Measurements from ENCODE around the gene NUDT22.
A peak's percentile ranks its signal among the peaks of the same experiment; 100 is the strongest.

DNA sequence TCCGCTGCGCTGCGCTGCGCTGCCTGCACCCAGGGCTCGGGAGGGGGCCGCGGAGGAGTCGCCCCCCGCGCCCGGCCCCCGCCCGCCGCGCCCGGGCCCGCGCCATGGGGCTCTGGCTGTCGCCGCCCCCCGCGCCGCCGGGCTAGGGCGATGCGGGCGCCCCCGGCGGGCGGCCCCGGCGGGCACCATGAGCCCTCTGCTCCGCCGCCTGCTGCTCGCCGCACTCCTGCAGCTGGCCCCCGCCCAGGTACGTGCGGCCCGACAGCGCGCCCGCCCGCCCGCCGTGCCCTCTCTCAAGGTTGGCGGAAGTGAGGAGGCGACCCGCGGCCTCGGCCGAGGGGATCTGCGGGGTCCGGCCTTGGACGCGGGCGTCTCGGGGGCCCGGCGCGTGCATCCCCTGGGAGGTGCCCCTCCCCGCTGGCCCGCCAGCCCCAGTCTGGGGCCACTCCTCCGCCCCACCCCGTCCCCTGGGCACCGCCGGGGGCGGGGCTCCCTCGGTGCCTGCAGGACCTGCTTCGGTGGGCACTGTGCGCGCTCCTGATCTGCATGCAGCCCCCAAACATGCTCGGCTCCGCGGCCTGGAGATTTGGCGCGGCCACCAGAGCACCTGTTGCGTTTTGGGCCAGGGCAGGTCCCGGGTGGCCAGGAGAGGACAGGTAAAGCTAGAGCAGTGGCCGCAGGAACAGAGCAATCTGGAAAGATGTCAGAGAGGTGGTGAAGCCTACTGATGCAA, 8.7 kb downstream of the NUDT22 start:
- TF ChIP-seq POLR2A (IDR thresholded peaks at IDR 0.05; ENCODE audit: low read depth, low read length) (no peak), TAF1 (IDR thresholded peaks at IDR 0.05; ENCODE audit: low read depth, low read length) (0 out of 2 replicates have a peak, but pooled peaks have one; percentile 13), POLR2AphosphoS5 (IDR thresholded peaks at IDR 0.05; ENCODE audit: low read depth, low read length) (no peak)
